Activated CD8-positive, alpha-beta T cell treated with anti-CD3 and anti-CD28 coated beads for 36 hours (primary cell): Measurements from ENCODE around the gene CUBN. TPM values are rescaled to one million over a fixed set of nuclear protein-coding genes. Genes with fewer than 3 reads are reported as not detected.

ENCODE experiments used
- ATAC-seq: fragments of 200-7000 bp; cut with Tn5 transposase; one replicate; pipeline ENCODE4 v1.10.0; 2021; ENCODE audit warnings: mild to moderate bottlenecking, moderate library complexity
- CTCF ChIA-PET: fragments of 350-600 bp; sonication (Branson Sonifier 250); formaldehyde crosslinking; loops from one replicate; lab custom pipeline; 2021; ENCODE audit warnings: antibody characterized with exemption; lab: Charles Lee
- POLR2A ChIA-PET: fragments of 350-600 bp; sonication (Branson Sonifier 250); formaldehyde crosslinking; loops from one replicate; lab custom pipeline; 2021; ENCODE audit warnings: antibody characterized with exemption; lab: Charles Lee
- DNase-seq: peaks from one replicate; pipeline ENCODE4 v3.0.0-alpha.2; 2020
- H3K27ac Mint-ChIP-seq: one replicate; pipeline ENCODE4 v1.8.0; 2021; ENCODE audit warnings: mild to moderate bottlenecking, mixed read lengths
- H3K27me3 Mint-ChIP-seq: one replicate; pipeline ENCODE4 v1.8.0; 2021; ENCODE audit warnings: mixed read lengths
- H3K36me3 Mint-ChIP-seq: one replicate; pipeline ENCODE4 v1.8.0; 2021; ENCODE audit warnings: low read depth, mixed read lengths
- H3K4me1 Mint-ChIP-seq: one replicate; pipeline ENCODE4 v1.8.0; 2021; ENCODE audit warnings: low read depth, mixed read lengths
- H3K4me3 Mint-ChIP-seq: one replicate; pipeline ENCODE4 v1.8.0; 2021; ENCODE audit warnings: mild to moderate bottlenecking, moderate library complexity, mixed read lengths
- H3K9me3 Mint-ChIP-seq: one replicate; pipeline ENCODE4 v1.8.0; 2021; ENCODE audit warnings: mixed read lengths
- intact Hi-C: fragments of 100-400 bp; cut with micrococcal nuclease; formaldehyde crosslinking; loops from one replicate; pipeline ENCODE4 v1.10.0; 2022
- total RNA-seq, 2 experiments: library from RNA; stranded (reverse); gene quantifications; one replicate each; pipeline ENCODE4 v1.2.3, GENCODE V29; 2021
- TF ChIP-seq, protein P1 (sequence below): fragments of 200-600 bp; IDR thresholded peaks from one replicate; pipeline ENCODE4 v1.8.0; 2022; ENCODE audit warnings: antibody characterized with exemption, mild to moderate bottlenecking

The CUBN gene
- total RNA-seq, 2 experiments from 2014 or later = 0.38 to 0.65 TPM

DNA sequence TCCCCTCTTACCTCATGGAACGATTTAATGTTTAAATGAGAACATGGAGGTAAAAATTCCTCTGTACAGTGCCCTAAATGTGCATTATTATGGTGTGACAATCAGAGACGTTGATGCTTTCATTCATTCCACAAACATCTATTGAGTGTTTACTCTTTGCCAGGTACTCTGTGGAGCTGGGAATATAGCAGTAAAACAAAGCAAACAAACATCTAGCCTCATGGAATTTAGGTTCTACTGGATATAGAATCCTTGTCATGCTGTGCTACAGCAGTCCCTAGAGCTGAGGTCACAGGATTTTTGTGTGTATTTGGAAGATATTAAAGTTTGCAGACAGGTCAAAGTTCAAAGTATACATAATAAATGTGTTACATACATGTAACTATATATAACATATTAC is 140.7 kb downstream of the CUBN start:
- H3K4me1 Mint-ChIP-seq = no peaks in the 10 kb centered on the region
- ChIA-PET POLR2A (no interaction called here), CTCF (no interaction called here)
- no peaks in the 10 kb centered on the region for H3K9me3 Mint-ChIP-seq
- intact Hi-C loops = no loop called here
- no peak for ATAC-seq
- no peaks in the 10 kb centered on the region for H3K27me3 Mint-ChIP-seq
- TF ChIP-seq, protein P1, sequence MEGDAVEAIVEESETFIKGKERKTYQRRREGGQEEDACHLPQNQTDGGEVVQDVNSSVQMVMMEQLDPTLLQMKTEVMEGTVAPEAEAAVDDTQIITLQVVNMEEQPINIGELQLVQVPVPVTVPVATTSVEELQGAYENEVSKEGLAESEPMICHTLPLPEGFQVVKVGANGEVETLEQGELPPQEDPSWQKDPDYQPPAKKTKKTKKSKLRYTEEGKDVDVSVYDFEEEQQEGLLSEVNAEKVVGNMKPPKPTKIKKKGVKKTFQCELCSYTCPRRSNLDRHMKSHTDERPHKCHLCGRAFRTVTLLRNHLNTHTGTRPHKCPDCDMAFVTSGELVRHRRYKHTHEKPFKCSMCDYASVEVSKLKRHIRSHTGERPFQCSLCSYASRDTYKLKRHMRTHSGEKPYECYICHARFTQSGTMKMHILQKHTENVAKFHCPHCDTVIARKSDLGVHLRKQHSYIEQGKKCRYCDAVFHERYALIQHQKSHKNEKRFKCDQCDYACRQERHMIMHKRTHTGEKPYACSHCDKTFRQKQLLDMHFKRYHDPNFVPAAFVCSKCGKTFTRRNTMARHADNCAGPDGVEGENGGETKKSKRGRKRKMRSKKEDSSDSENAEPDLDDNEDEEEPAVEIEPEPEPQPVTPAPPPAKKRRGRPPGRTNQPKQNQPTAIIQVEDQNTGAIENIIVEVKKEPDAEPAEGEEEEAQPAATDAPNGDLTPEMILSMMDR = no peak
- no peak overlapping the region for H3K27ac Mint-ChIP-seq
- no peak overlapping the region for H3K4me3 Mint-ChIP-seq
- DNase-seq = no peak
- H3K36me3 Mint-ChIP-seq = no peaks in the 10 kb centered on the region

DNA sequence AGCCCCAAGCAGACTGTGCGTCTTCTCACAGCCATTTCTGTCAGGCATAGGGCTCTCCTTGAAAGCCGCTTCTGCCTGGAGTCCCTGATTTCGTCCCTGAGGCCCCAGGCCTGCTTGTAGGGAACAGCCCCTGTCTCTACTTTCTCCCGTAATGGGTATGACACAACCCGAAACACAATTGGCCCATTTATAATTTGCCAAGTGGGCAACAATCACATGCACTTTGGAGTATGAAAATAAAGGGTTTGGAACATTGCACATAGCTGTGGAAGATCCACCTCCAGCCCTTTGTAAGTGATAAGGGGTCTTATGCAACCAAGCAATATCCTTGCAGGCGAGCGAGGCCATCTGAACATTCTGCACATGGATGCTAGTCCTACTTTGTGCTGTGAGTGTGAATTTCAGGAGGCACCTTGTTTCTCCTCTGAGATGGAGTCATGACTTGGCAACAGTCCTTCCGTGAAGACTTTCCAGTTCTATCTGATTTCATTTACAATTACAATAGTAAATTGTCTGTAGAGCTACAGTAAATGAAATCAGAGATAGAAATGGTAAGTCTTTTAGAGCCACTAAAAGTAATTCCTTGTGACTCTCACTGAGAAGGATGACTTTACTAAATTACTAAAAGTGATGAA is 141.5 kb downstream of the CUBN start:
- intact Hi-C loops = no loop called here
- Mint-ChIP-seq H3K36me3 (no peaks in the 10 kb centered on the region), H3K4me1 (no peaks in the 10 kb centered on the region), H3K27ac (no peak overlapping the region), H3K4me3 (no peak overlapping the region), H3K9me3 (no peaks in the 10 kb centered on the region), H3K27me3 (no peaks in the 10 kb centered on the region)
- TF ChIP-seq, protein P1 = no peak
- DNase-seq (no peak), ATAC-seq (no peak)
- POLR2A ChIA-PET = no interaction called here
- CTCF ChIA-PET = no interaction called here

DNA sequence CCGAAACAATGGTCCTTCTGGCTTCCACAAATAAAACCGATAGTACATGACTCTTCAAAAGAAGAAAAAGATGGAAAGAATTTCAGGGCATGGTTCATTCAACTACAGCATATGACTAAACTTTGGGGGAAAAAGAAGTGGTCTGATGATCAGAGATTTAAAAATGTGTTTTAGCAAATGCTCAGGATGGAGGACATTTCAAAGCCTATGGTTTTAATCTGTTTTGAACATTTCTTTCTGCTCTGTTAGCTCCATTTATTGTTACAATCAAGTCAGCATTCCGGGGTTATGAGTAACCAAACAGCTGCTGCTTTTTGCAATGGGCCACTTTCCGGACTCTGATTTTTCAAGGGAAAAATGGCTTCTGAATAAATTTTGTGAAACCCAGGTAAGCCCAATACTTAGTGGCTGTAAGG is 142.4 kb downstream of the CUBN start:
- ATAC-seq (no peak), DNase-seq (no peak)
- no peaks in the 10 kb centered on the region for H3K4me1 Mint-ChIP-seq
- no peaks in the 10 kb centered on the region for H3K36me3 Mint-ChIP-seq
- TF ChIP-seq, protein P1 = no peak
- H3K4me3 Mint-ChIP-seq = no peak overlapping the region
- intact Hi-C loops = no loop called here
- no peak overlapping the region for H3K27ac Mint-ChIP-seq
- no peaks in the 10 kb centered on the region for H3K9me3 Mint-ChIP-seq
- ChIA-PET POLR2A (no interaction called here), CTCF (no interaction called here)
- H3K27me3 Mint-ChIP-seq = no peaks in the 10 kb centered on the region

- CTCF ChIA-PET = no interaction called here
Observed at GRCh38 chr10:16986406-16987205, 143.0 kb downstream of the CUBN start.

GRCh38 chr10:16986082-16986405 is 143.6 kb downstream of the CUBN start:
- H3K4me1 Mint-ChIP-seq = no peaks in the 10 kb centered on the region
- TF ChIP-seq, protein P1 = no peak
- H3K9me3 Mint-ChIP-seq = no peaks in the 10 kb centered on the region
- ATAC-seq (no peak), DNase-seq (no peak)
- intact Hi-C loops = no loop called here
- no peaks in the 10 kb centered on the region for H3K27me3 Mint-ChIP-seq
- no peaks in the 10 kb centered on the region for H3K36me3 Mint-ChIP-seq
- ChIA-PET POLR2A (no interaction called here), CTCF (no interaction called here)
- H3K27ac Mint-ChIP-seq = no peak overlapping the region
- H3K4me3 Mint-ChIP-seq = no peak overlapping the region

More at GRCh38 chr10:16986406-16987205, 143.0 kb downstream of the CUBN start:
- no peak overlapping the region for H3K27ac Mint-ChIP-seq
- no peaks in the 10 kb centered on the region for H3K36me3 Mint-ChIP-seq
- no peak overlapping the region for H3K4me3 Mint-ChIP-seq
- TF ChIP-seq, protein P1 = no peak
- no peaks in the 10 kb centered on the region for H3K27me3 Mint-ChIP-seq
- POLR2A ChIA-PET = no interaction called here
- intact Hi-C loops = no loop called here
- no peaks in the 10 kb centered on the region for H3K9me3 Mint-ChIP-seq
- no peaks in the 10 kb centered on the region for H3K4me1 Mint-ChIP-seq
- ATAC-seq (no peak), DNase-seq (no peak)
